Muscle of back (tissue), 13 donors: ENCODE measurements around the gene JUP. TPM values are rescaled to one million over a fixed set of nuclear protein-coding genes. Genes with fewer than 3 reads are reported as not detected.
A peak's percentile ranks its signal among the peaks of the same experiment; 100 is the strongest.
"Not testable (repeated sequence)": the region's sequence is repeated elsewhere in the genome, so short reads cannot be mapped to it uniquely, and the experiment has no call there.

Experiments
- DNase-seq, 3 donors: peaks; one replicate each; pipeline versions ENCODE4 v3.0.0 to v3.0.0-alpha.2; 2013
- long read RNA-seq, 9 donors: transcript quantifications; one replicate each; lab custom pipeline, GENCODE V29; 2026
- polyA plus RNA-seq, 10 donors: library from polyadenylated mRNA; unstranded; fragments of 120-200 nt; gene quantifications; one replicate each; pipeline ENCODE4 v1.2.1, GENCODE V29; 2013; ENCODE audit not compliant: insufficient read length in 10 of 10

Gene JUP
- 10 to 100 TPM; 26.8 to 68.0 (median 32.1) TPM for polyA plus RNA-seq
- long read RNA-seq, donor 1, partial matches to known transcripts = 0 of 3 reads
- long read RNA-seq, donor 1, other reads (novel, unspliced or antisense) = 0 of 3 reads
- long read RNA-seq, donor 2, partial matches to known transcripts = 0 of 1 reads
- long read RNA-seq, donor 2, other reads (novel, unspliced or antisense) = 0 of 1 reads
- long read RNA-seq, donor 3 = 0 reads
- long read RNA-seq, donor 4, transcript JUP-201 (15 exons, 3,200 nt) = major isoform, 5 of 6 reads
- long read RNA-seq, donor 4, partial matches to known transcripts = 0 of 6 reads
- long read RNA-seq, donor 4, other reads (novel, unspliced or antisense) = 0 of 6 reads
- long read RNA-seq, donor 5, partial matches to known transcripts = 5 of 11 reads
- long read RNA-seq, donor 5, other reads (novel, unspliced or antisense) = 0 of 11 reads
- long read RNA-seq, donor 6, partial matches to known transcripts = 0 of 1 reads
- long read RNA-seq, donor 6, other reads (novel, unspliced or antisense) = 0 of 1 reads
- long read RNA-seq, donor 7, partial matches to known transcripts = 0 of 1 reads
- long read RNA-seq, donor 7, other reads (novel, unspliced or antisense) = 0 of 1 reads
- long read RNA-seq, donor 8, partial matches to known transcripts = 5 of 6 reads
- long read RNA-seq, donor 8, other reads (novel, unspliced or antisense) = 0 of 6 reads
- long read RNA-seq, donor 9, partial matches to known transcripts = 0 of 1 reads
- long read RNA-seq, donor 9, other reads (novel, unspliced or antisense) = 0 of 1 reads

DNA sequence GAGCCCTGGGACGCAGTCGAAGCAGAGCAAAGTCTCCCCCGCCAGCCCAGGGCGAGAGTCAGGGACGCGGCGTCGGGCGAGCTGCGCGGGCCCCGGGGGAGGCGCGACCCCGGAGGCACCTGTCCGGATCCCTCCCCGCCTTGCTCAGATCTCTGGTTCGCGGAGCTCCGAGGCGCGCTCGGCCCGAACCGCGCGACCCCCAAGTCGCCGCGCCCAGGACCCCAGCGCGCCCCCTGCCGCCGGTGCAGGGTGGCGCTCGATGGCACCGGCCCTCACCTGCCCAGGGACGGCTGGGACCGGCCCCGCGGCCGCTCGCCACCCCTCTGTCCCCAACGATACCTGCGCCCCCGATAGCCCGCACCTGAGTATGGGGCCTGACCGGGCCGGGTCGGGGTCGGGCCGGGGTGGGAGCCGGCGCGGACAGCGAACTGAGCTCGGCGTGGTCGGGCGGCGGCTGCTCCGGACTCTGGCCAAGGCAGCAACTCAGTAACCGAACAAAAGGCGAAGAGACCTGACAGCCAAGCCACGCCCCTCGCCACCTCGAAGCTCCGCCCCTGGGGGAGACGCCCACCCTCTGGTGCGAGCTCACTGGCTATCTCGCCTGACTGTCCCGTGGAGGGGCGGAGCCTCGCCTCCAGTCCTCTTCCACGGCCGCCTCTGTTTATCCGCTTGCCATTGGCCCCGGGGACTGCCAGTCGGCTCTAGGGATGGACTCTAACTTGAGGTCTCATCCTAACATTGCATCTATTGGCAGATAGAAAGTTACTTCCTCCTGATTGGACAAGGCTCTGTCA, at the start of gene JUP:
Gene JUP, minus strand, starts transcription at position 485 of the 794 bp plus-strand sequence. CDS start 14,857 bp downstream, outside the sequence.
- DNase-seq = peak; percentile 96 to 98 (median 97)

DNA sequence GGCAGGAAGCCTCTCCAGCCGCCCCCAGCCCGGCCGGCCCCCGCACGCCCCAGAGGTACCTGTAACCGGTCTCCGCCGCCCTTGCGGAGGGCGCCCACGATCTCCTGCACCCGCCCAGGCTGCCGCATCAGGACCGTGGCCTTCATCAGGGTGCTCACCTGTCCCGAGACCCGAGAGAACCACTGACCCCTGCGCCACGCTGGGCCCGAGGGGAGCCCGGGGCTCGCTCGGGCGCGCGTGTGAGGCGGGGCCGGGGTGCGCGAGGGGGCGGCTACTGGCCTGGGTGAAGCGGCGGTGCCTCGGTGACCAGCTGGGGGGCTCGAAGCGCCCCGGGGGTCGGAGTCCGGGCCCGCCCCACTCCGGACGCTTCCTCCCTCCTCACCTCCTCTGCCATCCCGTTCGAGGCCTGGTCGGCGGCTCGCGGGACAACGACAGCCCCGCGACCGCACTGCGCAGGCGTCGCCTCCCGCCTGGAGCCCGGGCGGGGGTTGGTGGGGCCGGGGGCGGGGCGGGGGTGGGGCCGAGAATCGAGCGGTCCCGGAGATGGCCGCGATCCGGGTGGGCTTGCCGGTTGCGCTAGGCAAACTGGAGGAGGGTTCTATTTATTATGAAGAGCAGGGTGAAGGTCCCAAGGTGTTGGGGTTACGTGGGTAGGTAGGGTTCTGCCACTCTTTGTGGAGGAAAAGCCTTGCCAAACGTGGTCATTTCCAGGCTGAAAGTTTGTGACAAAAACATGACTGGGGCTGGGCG, 49.5 kb upstream of the JUP start, which contains the start of gene NT5C3B:
Gene NT5C3B, minus strand, starts transcription at position 433 of the 750 bp plus-strand sequence. Its CDS starts 39 bp downstream, at position 394.
- DNase-seq = peak; percentile 43 to 86 (median 67)

DNA sequence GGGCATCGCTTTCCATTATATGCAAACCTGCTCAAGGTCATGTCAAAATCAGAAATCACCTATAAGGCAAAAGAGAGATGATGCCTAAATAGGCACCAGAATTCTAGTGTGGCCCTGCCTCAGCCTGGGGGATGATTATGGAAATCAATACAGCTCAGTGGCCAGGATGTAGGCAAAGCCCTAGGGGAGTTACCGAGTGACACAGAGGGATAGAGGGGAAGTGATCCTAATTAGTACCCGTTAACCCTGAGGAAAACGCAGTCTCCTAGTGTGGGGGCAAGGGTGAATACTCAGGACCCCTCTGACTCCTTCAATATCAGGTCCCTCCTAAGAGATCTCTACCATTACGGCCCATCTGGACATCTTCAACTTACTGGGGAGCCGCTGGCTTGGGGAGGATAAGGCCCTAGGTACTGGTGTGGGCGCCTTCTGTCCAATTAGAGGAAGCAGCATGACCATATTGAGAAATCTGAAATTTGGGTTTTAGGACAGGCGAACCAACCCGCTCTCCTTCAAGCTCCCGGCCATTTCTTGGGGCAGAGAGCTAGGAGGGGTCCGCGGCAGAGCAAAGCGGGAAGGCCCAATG, 48.8 kb upstream of the JUP start:
- no peak for DNase-seq

DNA sequence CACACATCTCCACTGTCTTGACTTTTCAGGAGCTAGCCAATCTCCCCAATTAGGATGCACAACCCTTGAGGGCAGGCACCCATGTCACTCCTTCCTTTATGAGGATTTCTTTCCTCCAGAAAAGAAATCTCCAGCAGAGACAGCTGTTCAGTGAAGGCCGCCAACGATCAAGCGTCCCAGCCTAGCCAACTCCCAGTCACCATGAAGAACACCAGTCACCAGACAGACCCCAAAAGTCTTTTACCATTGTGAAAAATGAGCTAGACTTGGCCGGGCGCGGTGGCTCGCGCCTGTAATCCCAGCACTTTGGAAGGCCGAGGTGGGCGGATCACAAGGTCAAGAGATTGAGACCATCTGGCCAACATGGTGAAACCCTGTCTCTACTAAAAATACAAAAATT, 43.5 kb upstream of the JUP start:
- not testable (repeated sequence) for DNase-seq

DNA sequence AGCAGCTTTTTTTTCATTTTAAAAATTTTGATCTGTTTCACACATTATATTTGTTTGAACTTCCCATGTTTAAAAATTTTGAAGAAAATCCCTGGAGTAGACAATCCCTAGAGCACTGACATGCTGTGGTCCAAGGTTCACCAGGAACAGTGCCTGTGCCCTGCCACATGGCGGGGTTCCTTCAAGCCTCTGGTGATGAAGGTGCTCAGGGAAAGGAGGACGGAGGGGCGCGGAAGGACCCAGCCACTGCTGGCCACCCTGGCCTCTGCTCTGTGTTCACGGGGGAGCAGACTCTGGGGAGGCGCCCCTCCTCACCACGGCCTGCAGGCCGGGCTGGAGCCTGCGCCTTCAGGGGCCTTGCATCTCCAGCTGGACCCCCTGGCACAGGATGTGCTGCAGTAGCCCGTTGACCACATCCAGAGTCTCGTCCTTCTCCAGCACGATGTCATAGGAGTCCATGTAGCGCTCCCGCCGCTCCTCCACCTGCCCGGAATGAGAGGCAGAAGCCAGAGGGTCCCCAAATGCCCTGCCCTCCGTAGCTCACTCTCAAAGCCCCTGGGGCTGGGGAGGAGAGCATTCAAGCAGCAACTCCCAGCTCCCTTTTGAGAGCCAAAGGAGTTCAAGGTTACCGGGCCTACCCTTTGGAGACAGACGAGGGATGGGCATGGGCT, 38.8 kb upstream of the JUP start:
- no peak for DNase-seq

DNA sequence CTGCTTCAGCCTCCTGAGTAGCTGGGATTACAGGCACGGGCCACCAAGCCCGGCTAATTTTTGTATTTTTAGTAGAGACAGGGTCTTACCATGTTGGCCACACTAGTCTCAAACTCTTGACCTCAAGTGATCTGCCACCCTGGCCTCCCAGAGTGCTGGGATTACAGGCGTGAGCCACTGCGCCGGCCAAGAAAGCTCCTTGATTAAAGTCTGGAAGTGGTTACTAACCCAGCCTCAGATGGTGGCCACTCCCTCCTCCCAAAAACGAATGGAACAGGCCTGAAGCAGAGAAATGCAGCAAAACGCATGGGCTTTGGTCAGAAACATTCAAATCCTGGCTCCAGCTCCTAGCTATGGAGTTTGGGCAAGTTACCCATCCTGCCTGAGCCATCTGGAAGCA, 37.6 kb upstream of the JUP start:
- DNase-seq = no peak

DNA sequence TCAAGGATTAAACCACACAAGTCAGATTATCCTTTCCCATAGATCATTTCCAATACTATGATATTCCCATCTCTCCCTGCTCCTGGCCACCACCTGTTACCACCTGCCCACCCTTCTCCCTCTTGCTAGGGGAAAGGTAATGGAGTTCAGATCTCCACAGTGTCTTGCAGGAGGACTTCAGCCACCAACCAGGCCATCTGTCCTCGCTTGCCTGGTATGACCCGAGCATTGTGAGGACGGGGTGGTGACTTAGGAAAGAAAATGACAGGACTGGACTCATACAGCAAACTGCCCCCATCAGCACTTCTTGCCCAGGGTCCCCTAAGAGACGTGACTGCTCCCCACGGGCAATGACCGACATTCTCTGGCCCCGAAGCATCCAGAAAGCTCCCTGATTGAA, 37.1 kb upstream of the JUP start:
- DNase-seq = no peak

DNA sequence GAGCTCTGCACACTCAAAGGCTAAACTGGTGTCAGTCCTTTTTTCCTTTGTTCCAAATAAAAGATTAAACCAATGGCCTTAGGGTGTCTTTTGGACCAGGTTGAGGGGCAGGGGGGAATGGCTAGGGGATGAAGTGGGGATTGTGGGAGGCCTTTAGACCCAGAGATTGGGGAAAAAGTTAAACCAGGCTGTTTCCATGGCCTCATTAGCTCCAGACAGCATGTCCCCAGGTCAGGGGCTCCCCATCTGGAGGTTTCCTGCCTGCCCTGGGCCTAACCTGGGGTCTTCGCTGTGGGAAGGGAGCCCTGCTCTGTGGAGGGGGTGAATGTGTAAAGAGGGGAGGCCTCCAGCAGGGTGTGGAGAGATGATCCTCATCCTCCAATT, 36.6 kb upstream of the JUP start:
- DNase-seq = no peak

DNA sequence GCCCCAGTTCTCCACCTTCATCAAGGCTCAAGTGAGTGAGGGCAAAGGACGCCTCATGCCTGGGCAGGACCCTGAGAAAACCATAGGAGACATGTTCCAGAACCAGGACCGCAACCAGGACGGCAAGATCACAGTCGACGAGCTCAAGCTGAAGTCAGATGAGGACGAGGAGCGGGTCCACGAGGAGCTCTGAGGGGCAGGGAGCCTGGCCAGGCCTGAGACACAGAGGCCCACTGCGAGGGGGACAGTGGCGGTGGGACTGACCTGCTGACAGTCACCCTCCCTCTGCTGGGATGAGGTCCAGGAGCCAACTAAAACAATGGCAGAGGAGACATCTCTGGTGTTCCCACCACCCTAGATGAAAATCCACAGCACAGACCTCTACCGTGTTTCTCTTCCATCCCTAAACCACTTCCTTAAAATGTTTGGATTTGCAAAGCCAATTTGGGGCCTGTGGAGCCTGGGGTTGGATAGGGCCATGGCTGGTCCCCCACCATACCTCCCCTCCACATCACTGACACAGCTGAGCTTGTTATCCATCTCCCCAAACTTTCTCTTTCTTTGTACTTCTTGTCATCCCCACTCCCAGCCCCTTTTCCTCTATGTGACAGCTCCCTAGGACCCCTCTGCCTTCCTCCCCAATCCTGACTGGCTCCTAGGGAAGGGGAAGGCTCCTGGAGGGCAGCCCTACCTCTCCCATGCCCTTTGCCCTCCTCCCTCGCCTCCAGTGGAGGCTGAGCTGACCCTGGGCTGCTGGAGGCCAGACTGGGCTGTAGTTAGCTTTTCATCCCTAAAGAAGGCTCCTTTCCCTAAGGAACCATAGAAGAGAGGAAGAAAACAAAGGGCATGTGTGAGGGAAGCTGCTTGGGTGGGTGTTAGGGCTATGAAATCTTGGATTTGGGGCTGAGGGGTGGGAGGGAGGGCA, 36.0 kb upstream of the JUP start:
- DNase-seq = no peak

DNA sequence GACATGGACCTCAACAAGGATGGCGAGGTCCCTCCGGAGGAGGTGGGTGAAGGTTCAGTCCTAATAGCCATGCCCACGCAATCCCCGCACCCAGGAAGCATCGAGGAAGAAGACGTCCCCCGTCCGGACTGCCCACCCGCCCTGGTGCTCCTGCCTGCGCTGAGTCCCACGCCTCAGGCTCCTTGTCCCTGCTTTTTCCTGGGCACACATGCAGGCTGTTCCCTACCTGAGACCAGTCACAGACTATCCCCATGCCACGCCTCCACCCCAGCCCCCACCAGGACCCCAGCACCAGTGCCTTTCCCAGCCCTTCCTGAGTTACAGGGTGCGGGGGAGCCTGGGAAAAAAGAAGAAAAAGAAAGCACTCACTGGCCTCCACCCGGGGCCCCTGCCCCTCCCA, 35.3 kb upstream of the JUP start:
- DNase-seq = no peak

DNA sequence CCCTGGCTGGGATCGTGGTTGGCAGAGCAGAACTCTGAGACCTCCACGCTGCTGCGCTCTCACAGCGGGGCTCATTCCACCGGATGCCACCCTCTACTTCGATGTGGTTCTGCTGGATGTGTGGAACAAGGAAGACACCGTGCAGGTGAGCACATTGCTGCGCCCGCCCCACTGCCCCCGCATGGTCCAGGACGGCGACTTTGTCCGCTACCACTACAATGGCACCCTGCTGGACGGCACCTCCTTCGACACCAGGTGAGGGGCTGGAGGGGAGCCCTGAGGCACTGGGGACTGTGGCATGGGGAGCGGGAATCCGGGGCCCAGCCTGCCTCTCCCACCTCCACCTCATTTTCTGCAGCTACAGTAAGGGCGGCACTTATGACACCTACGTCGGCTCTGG, 31.5 kb upstream of the JUP start:
- DNase-seq = no peak

DNA sequence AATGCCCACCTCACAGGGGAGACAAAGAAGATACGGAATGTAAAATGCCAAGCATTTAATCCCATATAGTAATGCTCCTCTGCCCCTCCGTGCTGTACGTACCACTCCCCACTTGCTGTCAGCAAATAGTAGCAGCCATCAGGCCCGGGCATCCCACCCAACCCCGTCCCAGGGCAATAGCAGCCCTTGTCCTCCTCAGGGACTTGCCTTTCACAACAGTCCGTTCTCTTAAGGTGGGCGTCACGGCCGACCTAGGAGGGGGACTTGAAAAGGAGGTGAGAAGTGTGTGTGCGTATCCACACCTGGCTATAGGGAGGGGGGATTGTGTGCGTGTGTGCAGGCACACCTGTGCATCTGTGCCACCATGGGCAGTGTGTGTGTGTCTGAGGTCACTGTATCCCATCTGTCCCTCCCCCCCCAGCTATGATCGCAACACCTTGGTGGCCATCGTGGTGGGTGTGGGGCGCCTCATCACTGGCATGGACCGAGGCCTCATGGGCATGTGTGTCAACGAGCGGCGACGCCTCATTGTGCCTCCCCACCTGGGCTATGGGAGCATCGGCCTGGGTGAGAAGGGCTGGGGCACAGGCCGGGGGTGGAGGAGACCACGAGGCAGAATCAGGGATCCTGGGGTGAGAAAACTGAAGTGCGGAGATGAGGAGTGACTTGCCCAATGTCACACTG, 30.3 kb upstream of the JUP start:
- no peak for DNase-seq

DNA sequence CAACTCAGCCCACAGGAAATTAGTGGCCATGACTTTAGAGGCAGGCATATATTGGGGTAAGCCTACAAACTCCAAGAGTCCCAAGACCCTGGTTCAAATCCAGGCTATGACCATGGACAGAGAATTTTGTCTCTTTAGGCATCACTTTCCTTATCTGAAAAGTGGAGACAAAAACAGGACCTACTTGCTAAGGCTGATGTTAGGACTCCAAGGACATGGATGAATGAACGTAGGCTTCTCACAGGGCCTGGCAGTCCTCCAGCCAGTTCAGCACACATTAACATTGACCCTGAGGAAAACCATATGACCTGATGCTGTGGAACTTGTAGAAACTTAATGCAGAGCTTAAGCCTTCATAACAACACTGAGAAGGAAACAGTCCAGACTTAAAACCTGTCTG, 27.7 kb upstream of the JUP start:
- DNase-seq = no peak

DNA sequence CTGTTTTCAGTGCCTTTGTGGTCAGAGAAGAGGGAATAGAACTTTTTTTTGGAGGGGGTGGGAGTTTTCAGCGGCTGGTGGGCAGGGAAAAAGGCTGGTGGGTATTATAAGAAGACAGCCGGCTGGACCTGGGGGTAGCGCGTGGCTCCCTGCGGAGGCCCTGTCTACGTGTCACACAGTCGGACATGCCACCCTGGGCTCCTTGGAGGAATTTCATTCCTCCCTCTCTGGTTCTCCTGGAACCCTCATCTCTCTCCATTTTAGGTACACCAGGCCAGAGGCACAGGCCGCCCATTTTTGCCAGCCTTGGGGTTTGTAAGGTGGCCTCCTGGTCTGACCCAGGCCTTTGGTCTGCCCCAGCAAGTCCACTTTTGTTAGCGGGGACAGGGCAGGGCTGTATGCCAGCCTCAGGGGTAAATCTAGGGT, 27.2 kb upstream of the JUP start:
- no peak for DNase-seq

DNA sequence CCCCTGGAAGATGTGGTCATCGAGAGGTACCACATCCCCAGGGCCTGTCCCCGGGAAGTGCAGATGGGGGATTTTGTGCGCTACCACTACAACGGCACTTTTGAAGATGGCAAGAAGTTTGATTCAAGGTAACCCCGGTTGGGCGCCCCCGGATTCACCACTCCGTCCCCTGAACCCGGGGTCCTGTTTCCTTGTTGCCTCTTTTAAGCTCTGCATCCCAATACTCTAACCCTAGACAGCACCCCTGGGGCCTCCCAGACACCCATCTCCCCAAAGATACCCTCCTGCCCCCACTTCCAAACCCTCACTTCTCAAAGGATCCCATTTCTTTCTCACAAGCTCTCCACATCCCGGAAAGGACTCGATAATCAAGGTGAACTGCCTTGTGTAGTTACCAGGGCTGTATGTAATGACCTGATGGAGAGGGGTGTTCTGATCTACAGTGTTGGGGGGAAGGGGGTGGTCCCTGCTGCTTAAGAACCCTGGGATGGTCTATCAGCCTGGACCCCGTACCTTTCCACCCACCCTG, 26.7 kb upstream of the JUP start:
- DNase-seq = peak in 1 of 3 donors; percentile 43

DNA sequence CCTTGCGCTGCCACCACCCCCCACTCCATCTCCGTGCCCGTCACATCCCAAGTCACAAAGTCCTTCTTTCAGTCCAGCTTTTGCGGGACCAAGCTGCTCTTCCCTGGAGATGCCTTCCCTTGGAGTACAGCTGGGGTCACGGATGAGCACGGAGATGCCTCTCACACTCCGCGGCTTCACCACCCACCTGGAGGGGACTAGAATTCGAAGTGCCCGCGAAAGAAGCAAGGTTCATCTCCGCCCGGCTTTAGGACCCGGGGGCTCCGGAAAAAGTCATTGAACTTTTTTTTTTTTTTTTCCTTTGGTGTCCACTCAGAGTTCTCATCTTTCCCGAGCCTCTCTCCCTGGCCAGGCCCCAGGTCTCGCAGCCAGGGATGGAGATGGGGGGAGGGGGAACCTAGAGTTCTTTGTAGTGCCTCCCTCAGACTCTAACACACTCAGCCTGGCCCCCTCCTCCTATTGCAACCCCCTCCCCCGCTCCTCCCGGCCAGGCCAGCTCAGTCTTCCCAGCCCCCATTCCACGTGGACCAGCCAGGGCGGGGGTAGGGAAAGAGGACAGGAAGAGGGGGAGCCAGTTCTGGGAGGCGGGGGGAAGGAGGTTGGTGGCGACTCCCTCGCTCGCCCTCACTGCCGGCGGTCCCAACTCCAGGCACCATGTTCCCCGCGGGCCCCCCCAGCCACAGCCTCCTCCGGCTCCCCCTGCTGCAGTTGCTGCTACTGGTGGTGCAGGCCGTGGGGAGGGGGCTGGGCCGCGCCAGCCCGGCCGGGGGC, 26.1 kb upstream of the JUP start, which contains the start of gene FKBP10:
Gene FKBP10, plus strand, starts transcription at position 624 of the 771 bp plus-strand sequence. Its CDS starts 31 bp downstream, at position 655.
- DNase-seq = peak; percentile 92 to 97 (median 93)
